HG03103 (cell line): ENCODE data around the gene SLC4A5.
A peak's percentile ranks its signal among the peaks of the same experiment; 100 is the strongest.

Experiments used
- ATAC-seq: cut with Tn5 transposase; IDR thresholded peaks from one replicate; pipeline ENCODE4 v1.9.1; 2021; ENCODE audit warnings: low read depth; ENCODE audit not compliant: unreplicated experiment

The SLC4A5 gene, protein sequence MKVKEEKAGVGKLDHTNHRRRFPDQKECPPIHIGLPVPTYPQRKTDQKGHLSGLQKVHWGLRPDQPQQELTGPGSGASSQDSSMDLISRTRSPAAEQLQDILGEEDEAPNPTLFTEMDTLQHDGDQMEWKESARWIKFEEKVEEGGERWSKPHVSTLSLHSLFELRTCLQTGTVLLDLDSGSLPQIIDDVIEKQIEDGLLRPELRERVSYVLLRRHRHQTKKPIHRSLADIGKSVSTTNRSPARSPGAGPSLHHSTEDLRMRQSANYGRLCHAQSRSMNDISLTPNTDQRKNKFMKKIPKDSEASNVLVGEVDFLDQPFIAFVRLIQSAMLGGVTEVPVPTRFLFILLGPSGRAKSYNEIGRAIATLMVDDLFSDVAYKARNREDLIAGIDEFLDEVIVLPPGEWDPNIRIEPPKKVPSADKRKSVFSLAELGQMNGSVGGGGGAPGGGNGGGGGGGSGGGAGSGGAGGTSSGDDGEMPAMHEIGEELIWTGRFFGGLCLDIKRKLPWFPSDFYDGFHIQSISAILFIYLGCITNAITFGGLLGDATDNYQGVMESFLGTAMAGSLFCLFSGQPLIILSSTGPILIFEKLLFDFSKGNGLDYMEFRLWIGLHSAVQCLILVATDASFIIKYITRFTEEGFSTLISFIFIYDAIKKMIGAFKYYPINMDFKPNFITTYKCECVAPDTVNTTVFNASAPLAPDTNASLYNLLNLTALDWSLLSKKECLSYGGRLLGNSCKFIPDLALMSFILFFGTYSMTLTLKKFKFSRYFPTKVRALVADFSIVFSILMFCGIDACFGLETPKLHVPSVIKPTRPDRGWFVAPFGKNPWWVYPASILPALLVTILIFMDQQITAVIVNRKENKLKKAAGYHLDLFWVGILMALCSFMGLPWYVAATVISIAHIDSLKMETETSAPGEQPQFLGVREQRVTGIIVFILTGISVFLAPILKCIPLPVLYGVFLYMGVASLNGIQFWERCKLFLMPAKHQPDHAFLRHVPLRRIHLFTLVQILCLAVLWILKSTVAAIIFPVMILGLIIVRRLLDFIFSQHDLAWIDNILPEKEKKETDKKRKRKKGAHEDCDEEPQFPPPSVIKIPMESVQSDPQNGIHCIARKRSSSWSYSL

GRCh38 chr2:74343316-74343715, at the start of gene SLC4A5:
Gene SLC4A5, minus strand, starts transcription at chr2:74343416. Its CDS starts 28,393 bp downstream, at chr2:74315023.
- ATAC-seq, result no peak

DNA sequence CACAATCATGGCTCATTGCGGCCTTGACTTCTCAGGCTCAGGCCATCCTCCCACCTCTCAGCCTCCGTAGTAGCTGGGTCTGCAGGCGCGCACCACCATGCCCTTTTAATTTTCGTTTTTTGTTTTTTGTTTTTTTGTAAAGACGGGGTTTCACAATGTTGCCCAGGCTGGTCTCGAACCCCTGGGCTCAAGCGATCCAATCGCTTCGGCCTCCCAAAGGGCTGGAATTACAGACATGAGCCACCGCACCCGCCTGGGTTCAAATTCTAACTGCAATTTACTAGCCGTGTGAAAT, 49.2 kb upstream of the SLC4A5 start:
- no peak for ATAC-seq

DNA sequence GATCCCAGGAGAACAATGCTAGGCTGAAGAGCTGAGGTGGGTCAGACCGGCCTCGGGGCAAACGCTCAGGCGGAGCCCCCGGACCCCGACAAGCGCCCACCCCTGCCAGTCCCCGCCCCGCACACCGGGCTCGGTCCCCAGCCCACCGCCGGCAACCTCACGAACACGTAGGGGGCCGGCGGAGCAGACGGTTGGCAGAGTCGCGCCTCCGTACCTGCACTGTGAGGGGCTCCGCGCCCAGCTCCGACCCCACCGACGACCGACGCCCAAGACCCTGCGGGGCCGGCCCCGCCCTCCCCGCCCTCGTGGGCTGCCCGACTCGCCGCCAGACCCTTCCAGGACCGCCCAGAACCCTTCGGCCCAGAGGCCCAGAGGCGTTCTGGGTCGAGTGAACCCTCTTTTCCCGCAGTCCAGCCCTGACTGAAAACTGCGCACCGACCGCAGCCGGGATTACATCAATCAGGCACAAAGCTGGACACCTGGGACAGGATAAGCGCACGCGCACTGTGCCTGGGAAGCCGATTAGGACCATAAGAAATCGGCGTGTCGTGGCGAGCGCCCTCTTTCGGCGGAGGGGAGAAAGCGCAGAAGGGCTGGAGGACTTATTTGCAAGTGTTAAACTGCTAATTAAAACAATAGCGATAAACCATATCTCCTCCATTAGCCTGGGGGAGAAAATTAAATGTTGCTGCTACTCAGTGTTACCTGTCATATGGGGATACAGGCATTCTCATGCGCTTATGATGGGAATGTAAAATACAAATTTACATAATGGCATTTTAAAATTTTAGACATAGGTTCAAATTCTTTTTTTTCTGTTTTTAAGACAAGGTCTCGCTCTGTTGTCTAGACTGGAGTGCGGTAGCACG, 48.6 kb upstream of the SLC4A5 start:
- ATAC-seq, result peak; percentile 57

DNA sequence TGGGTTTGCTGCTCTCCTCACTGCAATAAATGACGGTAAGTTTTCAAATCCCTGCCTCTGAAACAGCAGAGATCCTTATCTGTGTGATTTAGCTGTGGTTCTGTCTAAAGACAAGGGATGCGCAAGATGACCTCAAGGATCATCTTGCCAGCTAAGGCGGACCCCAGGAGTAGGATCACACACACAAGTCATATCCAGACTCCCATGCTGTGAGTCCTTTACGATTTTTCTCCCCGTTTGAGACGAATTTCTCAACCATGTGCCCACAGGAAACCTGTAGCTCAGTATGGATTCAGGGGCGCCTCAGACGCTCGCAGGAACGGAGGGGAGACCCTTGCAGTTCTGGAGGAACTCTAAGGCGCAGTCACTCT, 48.0 kb upstream of the SLC4A5 start:
- peak; percentile 13 for ATAC-seq

DNA sequence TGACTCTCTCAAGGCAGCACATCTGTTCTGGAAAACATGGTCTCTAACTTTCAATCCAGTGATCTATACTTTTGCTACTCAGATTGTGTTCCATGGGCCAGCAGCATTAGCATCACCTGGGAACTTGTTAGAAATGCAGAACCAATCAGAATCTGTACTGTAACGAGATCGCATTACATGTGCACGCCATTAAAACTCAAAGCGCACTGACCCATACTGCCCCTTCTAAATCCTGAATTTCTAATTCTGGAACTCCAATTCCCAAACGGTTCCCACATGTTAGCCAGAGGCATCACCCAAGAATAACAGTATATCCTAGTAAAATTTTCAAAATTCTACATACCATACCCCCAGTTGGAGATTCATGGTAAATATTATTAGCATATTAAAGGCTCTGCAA, 47.4 kb upstream of the SLC4A5 start:
- ATAC-seq, result no peak

GRCh38 chr2:74387346-74387745, 44.1 kb upstream of the SLC4A5 start:
- no peak for ATAC-seq

- no peak for ATAC-seq
Measured at GRCh38 chr2:74385396-74385795, 42.2 kb upstream of the SLC4A5 start.

DNA sequence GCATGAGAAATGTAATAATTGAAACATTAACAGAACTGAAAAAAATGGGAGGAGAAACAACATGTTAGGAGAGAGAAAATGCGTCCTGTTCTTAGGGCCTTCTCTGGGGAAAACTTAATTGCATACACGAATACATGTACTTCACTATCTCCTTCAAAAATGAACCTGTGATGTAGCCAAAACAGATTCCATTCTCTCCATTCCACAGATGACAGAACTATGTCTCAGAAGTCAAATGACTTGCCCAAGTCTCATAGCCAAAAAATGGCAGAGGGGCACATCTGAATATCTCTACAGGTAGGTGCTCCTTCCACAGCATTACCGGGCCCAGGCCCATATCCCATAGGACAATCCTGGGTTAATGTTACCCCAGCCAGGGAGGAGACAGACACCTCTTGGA, 40.8 kb upstream of the SLC4A5 start:
- no peak for ATAC-seq

DNA sequence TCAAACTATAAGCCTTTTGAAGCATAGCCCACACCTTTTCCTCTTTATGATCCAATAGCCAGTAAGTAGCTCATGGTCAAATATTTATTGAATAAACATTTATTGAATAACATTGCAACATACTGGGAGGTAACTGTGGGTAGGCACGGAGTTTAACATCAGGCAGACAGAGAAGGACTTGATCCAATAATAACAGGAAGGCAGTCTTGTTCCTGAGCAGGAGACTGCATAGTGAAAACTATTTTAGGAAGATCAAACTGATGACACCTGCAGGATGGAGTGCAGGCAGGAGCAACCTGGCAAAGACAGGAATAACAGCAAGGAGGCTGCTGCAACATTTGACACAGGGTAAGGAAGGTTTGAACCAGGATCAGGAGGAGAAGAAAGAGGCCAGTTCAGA, 40.0 kb upstream of the SLC4A5 start:
- no peak for ATAC-seq

- no peak for ATAC-seq
Measured at GRCh38 chr2:74381751-74382150, 38.5 kb upstream of the SLC4A5 start.

DNA sequence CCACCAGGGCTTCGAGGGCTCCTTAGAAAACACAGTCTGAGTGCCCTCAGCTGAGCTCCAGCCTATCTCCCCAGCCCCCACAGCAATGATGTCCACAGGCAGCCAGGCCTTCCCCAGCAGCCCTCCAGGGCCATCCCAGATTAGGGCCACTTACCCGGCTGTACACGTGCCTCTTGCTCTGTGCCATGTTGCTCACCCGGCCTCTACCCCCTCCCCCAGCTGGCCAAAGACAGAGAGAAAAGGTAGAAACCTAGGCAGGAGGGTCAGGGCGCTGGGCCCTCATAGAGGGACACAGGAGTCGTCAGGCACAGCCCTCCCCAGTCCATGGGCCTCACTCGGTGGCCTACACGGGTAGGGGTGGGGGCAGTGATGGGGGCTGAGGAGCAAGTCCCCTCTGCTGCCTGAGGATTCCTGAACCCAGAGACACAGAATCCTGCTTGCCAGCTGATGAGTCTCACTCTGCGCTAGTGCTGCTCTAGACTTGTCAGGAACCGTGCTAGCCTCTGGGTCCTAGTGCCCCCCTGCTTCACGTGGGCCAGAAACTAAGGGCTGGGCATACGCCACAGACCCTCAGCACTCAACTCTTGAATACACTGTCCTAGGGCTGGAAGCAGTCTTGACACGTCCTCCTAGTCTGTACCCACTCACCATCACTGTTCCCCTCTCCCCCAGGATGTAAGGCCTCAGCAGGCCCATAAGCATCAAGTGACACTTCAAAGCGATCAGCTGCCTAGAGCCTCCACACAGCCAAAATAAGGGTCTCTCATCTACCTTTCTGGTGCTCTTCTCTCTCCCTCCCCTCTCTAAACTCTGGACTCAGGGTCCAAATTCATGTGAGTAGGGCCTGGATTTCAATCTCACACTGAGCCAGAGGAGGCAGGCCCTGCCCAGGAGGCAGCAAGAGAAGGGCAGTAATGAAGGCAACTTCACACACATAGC, 36.9 kb upstream of the SLC4A5 start, which contains the start of gene DCTN1:
DCTN1 (minus strand) TSS at position 461 of the 939 bp plus-strand sequence; CDS start at position 187, 274 bp downstream.
- no peak for ATAC-seq

- no peak for ATAC-seq
Measured at GRCh38 chr2:74378007-74378406, 34.8 kb upstream of the SLC4A5 start.

GRCh38 chr2:74375838-74376237, 32.6 kb upstream of the SLC4A5 start:
- ATAC-seq, result no peak

DNA sequence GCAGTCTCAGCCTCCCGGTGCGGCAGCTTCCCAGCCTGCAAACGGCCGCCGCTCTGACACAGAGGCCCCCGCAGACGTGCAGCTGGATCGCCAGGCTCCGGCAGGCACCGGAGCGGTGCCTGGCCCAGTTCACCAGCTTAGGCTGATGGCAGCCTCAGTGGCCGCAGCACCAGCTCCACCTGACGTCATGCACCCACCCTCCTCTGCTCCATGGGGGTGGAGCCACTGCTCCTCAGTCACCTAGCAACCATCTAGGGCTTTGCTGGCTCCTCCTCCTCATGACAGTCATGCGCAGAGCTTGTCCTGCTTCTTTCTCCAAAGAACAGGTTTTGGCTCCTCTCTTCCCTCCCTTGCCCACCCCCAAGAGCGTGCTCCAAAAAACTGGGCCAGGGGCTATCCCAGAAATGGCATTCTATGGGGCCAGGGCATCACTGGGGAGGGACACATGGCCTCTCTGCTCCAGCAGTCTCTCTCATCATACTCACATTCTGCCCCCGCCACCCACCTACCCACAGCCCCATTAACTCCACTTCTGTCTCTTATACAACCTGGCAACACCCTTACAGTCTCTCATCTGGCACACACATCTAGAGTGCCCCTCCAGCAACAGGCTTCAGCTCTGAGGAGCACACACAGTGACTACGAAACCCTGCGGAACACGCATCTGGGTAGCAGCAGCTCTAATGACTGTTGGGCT, 31.4 kb upstream of the SLC4A5 start:
- ATAC-seq, result no peak

DNA sequence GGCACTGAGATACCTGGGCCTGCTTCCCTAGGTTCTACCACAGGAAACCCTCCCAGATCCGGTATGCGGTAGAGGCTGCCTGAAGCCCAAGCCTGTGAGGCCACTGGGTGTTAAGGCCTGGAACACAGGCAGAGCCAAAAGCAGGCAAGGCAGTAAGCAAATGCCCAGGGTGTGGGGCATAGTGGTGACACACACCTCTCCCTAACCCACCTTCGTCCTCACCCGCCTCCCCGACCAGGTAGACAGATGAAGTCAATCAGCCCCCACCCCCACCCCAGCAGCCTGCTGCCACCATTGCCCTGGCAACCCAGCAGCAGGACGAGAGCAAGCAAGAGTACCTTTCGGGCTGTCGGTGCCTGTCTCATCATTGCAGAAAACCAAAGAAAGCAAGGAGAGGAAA, 30.8 kb upstream of the SLC4A5 start:
- no peak for ATAC-seq

- no peak for ATAC-seq
Measured at GRCh38 chr2:74373221-74373676, 30.0 kb upstream of the SLC4A5 start.

GRCh38 chr2:74372674-74373073, 29.5 kb upstream of the SLC4A5 start:
- no peak for ATAC-seq

GRCh38 chr2:74371421-74371820, 28.2 kb upstream of the SLC4A5 start:
- ATAC-seq, result no peak

GRCh38 chr2:74369976-74370375, 26.8 kb upstream of the SLC4A5 start:
- no peak for ATAC-seq
